Bronchial epithelial cell (primary cell): ENCODE results near the gene LRSAM1. TPM values are rescaled to one million over a fixed set of nuclear protein-coding genes. Genes with fewer than 3 reads are reported as not detected.

Experiments used
- DNase-seq: peaks from one replicate; pipeline ENCODE4 v3.0.0-alpha.2; 2010; ENCODE audit warnings: low read depth
- FAIRE-seq: peaks from 2 replicates; lab custom pipeline; 2011; peaks lifted over from hg19 to GRCh38; lab: Jason Lieb, UNC
- H3K27me3 ChIP-seq: 2 replicates; pipeline ENCODE4 v1.5.1; 2011; ENCODE audit warnings: low read length; ENCODE audit not compliant: control insufficient read depth, insufficient read depth
- H3K36me3 ChIP-seq: 2 replicates; pipeline ENCODE4 v1.5.1; 2011; ENCODE audit warnings: low read length; ENCODE audit not compliant: control insufficient read depth, insufficient read depth
- H3K4me3 ChIP-seq: 2 replicates; pipeline ENCODE4 v1.5.1; 2011; ENCODE audit warnings: mild to moderate bottlenecking, low read depth, low read length, control low read depth
- total RNA-seq: library from RNA; depleted of rRNA; stranded (reverse); fragments of >200 nt; gene quantifications from 2 replicates; pipeline ENCODE4 v1.2.1, GENCODE V29; 2014
- TF ChIP-seq, protein P1 (sequence below): IDR thresholded peaks from 2 replicates; pipeline ENCODE4 v1.5.1; 2011; ENCODE audit warnings: mild to moderate bottlenecking, moderate library complexity, low read length, control low read depth, inconsistent platforms; ENCODE audit not compliant: insufficient read depth, severe bottlenecking

The LRSAM1 gene
- total RNA-seq, 1 donor from 2014 or later: 5.3 TPM

DNA sequence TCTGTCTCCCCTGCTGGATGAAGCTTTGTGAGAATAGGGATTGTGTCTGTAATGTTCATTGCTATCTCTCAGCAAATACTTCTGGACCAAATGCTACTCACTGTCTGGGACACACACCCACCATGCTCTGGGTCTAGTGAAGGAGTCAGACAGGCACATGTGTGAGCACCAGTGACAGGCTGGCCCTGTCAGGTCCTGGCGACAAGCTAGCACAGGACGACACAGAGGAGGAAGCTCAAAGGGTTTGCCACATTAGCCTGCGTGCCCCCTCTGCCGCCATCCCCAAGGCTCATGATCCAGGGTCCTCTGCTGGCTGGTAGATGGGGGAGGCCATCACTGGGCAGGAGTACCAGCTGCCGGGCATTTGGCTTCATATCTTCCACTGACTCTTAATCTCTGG is 23.3 kb downstream of the LRSAM1 start:
- no peak for DNase-seq
- no peaks in the 10 kb centered on the region for H3K27me3 ChIP-seq
- TF ChIP-seq, protein P1, sequence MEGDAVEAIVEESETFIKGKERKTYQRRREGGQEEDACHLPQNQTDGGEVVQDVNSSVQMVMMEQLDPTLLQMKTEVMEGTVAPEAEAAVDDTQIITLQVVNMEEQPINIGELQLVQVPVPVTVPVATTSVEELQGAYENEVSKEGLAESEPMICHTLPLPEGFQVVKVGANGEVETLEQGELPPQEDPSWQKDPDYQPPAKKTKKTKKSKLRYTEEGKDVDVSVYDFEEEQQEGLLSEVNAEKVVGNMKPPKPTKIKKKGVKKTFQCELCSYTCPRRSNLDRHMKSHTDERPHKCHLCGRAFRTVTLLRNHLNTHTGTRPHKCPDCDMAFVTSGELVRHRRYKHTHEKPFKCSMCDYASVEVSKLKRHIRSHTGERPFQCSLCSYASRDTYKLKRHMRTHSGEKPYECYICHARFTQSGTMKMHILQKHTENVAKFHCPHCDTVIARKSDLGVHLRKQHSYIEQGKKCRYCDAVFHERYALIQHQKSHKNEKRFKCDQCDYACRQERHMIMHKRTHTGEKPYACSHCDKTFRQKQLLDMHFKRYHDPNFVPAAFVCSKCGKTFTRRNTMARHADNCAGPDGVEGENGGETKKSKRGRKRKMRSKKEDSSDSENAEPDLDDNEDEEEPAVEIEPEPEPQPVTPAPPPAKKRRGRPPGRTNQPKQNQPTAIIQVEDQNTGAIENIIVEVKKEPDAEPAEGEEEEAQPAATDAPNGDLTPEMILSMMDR: no peak
- FAIRE-seq: no peak
- peaks cover 8% of the 10 kb centered on the region for H3K36me3 ChIP-seq
- H3K4me3 ChIP-seq: no peak overlapping the region

DNA sequence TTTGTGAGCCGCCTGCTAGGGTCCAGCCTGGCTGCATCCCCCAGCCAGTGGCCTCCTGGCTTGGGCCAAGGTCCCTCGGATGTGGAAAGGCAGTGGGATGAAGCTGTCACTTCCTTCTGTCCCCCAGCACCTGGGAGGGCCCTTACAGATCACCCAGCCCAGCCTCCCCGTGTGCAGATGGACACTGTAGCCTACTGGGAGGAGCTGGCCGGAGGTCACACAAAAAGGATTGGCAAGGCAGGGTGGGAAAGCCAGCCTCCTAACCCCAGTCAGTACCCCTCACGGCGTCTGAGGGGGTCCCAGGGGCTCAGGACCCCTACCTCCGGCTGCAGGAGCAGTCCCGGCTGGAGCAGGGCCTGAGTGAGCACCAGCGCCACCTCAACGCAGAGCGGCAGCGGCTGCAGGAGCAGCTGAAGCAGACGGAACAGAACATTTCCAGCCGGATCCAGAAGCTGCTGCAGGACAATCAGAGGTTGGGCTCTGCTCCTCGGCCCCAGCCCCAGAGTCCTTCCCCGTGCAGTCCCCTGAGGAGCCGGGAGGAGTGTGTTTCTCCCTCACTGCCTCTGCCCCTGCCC is 28.3 kb downstream of the LRSAM1 start:
- no peak for FAIRE-seq
- H3K36me3 ChIP-seq: peaks cover 16% of the 10 kb centered on the region
- TF ChIP-seq, protein P1: no peak

DNA sequence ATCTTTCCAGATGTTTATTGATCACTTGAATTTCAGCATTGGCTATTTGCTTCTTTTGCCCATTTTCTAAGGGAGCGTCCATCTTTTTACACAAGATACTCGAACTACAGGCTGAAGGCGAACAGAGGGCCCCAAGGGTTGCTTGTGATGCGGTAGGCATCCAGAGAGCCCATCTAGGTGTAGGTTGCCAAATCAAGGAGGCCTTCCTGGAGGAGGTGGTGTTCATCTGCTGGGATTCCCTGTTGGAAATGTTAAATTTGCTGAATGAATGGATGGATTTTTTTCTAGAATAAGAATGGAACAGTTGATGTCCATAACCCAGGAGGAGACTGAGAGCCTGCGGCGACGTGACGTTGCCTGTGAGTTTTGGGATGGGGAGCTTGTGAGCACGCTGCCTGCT is 31.4 kb downstream of the LRSAM1 start:
- peaks cover 26% of the 10 kb centered on the region for H3K36me3 ChIP-seq
- FAIRE-seq: no peak
- H3K4me3 ChIP-seq: no peak overlapping the region

More for the DNA sequence above, 28.3 kb downstream of the LRSAM1 start:
- Histone ChIP-seq H3K4me3 (no peak overlapping the region), H3K27me3 (no peaks in the 10 kb centered on the region)
- DNase-seq: no peak

DNA sequence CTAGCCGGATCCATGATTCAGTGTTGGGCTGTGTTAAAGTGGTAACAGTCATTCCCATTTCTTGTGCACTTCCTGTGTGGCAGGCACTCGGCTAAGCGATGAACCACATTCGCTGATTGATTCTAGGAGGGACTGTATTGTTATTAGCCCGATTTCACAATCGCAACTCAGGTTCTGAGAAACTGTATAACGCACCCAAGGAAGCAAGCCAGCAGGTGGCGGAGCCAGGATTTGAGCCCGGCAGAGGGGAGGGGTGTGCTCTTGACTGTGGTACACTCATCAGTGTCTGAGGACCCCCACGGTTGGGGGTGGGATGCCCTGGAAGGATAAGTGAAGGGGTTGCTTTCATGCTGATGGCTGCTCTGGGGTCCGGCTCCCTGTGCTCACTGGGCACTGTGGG is 34.7 kb downstream of the LRSAM1 start:
- Histone ChIP-seq H3K36me3 (peaks cover 21% of the 10 kb centered on the region), H3K27me3 (no peaks in the 10 kb centered on the region), H3K4me3 (no peak overlapping the region)
- peak; percentile 38 for DNase-seq
- TF ChIP-seq, protein P1: no peak
- FAIRE-seq: no peak

More for the DNA sequence above, 31.4 kb downstream of the LRSAM1 start:
- H3K27me3 ChIP-seq: no peaks in the 10 kb centered on the region
- TF ChIP-seq, protein P1: no peak
- DNase-seq: no peak

DNA sequence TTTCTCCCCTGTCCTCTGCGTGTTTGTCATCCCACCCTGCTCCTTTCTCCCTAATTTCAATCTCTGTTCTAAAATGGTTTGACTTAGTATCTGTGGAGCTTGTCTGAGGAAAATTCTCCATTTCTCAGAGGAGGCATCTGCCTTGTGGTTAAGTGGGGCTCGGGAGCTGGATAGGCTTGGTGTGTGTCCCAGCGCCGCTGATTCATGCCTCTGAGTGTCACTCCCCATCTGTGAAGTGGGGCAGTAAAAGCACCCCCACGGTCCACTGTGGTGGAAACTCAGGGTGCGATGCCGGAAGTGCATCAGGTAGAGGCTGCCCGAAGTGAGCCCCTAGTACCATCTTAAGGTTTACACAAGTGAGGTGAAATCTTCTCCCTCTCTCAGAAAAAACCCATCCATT is 37.6 kb downstream of the LRSAM1 start:
- Histone ChIP-seq H3K36me3 (peaks cover 22% of the 10 kb centered on the region), H3K27me3 (no peaks in the 10 kb centered on the region), H3K4me3 (no peak overlapping the region)
- FAIRE-seq (no peak), DNase-seq (no peak)
- TF ChIP-seq, protein P1: no peak
